Right lung (tissue), 5 donors: ENCODE results near the gene PROC. TPM values are rescaled to one million over a fixed set of nuclear protein-coding genes. Genes with fewer than 3 reads are reported as not detected.
"Not testable (repeated sequence)": the region's sequence is repeated elsewhere in the genome, so short reads cannot be mapped to it uniquely, and the experiment has no call there.

Experiments
- DNase-seq, 2 donors: peaks; one replicate each; pipeline ENCODE4 v3.0.0-alpha.2; 2013
- polyA plus RNA-seq, 5 donors: library from polyadenylated mRNA; unstranded; fragments of 120-200 nt; gene quantifications; one replicate each; pipeline versions ENCODE4 v1.2.1 to v1.2.3, GENCODE V29; 2013; ENCODE audit warnings: inconsistent platforms in 1 of 5, low replicate concordance in 1 of 5; ENCODE audit not compliant: insufficient read length in 5 of 5, insufficient read depth in 1 of 5

PROC gene
- polyA plus RNA-seq, 5 donors, result 2.2 to 6.0 (median 4.9) TPM

DNA sequence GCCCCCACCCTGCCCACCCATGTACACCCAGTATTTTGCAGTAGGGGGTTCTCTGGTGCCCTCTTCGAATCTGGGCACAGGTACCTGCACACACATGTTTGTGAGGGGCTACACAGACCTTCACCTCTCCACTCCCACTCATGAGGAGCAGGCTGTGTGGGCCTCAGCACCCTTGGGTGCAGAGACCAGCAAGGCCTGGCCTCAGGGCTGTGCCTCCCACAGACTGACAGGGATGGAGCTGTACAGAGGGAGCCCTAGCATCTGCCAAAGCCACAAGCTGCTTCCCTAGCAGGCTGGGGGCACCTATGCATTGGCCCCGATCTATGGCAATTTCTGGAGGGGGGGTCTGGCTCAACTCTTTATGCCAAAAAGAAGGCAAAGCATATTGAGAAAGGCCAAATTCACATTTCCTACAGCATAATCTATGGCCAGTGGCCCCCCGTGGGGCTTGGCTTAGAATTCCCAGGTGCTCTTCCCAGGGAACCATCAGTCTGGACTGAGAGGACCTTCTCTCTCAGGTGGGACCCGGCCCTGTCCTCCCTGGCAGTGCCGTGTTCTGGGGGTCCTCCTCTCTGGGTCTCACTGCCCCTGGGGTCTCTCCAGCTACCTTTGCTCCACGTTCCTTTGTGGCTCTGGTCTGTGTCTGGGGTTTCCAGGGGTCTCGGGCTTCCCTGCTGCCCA lies 9.3 kb downstream of the PROC start:
- no peak for DNase-seq

DNA sequence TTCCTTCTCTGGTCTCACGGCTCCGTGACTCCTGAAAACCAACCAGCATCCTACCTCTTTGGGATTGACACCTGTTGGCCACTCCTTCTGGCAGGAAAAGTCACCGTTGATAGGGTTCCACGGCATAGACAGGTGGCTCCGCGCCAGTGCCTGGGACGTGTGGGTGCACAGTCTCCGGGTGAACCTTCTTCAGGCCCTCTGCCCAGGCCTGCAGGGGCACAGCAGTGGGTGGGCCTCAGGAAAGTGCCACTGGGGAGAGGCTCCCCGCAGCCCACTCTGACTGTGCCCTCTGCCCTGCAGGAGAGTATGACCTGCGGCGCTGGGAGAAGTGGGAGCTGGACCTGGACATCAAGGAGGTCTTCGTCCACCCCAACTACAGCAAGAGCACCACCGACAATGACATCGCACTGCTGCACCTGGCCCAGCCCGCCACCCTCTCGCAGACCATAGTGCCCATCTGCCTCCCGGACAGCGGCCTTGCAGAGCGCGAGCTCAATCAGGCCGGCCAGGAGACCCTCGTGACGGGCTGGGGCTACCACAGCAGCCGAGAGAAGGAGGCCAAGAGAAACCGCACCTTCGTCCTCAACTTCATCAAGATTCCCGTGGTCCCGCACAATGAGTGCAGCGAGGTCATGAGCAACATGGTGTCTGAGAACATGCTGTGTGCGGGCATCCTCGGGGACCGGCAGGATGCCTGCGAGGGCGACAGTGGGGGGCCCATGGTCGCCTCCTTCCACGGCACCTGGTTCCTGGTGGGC lies 10.0 kb downstream of the PROC start:
- no peak for DNase-seq

DNA sequence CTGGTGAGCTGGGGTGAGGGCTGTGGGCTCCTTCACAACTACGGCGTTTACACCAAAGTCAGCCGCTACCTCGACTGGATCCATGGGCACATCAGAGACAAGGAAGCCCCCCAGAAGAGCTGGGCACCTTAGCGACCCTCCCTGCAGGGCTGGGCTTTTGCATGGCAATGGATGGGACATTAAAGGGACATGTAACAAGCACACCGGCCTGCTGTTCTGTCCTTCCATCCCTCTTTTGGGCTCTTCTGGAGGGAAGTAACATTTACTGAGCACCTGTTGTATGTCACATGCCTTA lies 10.5 kb downstream of the PROC start:
- no peak for DNase-seq

DNA sequence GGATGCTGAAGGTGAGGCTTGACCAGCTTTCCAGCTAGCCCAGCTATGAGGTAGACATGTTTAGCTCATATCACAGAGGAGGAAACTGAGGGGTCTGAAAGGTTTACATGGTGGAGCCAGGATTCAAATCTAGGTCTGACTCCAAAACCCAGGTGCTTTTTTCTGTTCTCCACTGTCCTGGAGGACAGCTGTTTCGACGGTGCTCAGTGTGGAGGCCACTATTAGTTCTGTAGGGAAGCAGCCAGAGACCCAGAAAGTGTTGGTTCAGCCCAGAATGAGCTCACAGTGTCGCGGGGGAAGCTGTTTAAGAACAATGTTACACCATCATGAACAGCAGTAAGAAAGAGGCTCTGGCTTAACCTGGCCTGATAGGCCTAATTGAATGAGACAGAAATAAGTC lies 11.1 kb downstream of the PROC start:
- no peak for DNase-seq

DNA sequence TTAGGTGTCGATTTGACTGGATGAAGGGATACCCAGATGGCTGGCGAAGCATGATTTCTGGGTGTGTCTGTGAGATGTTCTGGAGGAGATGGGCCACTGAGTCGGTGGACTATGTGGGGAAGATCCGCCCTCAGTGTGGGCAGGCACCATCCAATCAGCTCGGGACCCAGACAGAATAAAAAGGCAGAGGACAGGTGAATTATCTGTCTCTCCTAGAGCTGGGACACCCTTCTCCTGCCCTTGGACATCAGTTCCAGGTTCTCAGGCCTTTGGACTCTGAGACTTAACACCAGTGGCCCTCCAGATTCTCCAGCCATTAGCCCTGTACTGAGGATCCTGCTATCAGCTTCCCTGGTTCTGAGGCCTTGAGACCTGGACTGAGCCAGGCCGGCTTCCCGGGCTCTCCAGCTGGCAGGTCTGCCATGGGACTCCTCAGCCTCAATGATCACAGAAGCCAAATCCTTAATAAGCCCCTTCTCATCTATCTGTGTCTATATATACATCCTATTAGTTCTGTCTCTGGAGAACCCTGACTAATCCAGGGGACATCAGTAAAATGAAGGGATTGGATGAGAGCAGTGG lies 11.7 kb downstream of the PROC start:
- no peak for DNase-seq

DNA sequence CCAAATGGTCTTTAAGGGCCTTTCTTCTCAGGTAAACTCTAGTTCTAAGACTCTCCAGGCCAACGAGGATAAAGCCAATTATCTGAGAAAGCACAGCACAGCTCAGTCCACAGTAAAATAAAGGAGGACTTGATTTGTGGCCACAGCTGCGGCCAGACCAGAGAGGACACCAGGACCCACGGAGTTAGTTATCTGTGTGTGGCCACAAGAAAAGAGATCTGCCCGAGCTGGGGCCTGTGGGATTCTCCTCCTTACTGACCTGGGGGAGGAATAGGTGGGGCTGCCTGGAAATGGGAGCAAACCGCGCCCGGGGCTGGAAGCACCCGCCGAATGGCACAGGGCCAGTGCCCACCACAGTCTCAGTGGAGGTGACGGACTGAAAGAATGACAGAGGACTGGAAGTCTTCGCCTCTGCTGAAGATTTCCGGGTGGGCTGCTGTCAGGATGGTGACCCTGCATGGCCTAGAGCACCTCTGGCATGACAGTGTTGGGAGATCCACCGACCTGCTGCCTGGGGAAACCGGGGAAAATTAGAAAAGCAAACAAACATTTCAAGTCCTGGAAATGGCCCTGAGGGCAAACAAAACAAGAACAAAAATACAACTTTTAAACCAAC lies 13.3 kb downstream of the PROC start:
- DNase-seq, result no peak

DNA sequence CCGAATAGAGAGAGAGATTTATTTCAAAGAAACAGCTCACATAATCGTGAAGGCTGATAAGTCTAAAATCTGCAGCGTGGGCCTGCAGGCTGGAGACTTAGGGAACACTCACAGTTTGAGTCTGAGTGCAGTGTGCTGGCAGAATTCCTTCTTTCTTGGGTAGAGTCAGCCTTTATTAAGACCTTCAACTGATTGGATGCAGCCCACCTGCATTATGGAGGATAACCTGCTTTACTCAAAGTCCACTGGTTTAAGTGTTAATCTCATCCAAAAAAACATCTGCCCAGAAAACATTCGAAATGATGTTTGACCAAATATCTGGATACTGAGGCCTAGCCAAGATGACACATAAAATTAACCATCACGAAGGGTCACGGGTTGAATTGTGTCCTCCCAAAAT lies 16.3 kb downstream of the PROC start:
- DNase-seq, result no peak

DNA sequence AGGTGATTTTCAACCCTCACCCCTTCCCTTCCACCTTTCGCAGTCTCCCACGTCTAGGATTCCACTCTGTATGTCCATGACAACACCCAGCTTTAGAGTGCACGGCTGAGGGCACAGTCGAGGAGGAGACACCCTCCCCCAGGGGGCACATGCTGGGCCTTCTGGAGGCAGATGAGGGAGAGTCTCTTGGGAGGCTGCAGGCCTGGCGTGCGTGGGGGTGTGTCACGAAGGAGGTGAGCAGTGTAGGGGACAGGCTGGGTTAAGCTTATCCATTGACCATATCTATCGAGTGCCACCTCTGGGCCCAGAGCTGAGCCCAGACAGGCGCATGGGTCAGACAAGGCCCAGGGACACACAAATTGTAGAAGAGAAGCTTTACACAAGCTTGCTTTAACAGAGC lies 18.8 kb downstream of the PROC start:
- no peak for DNase-seq

DNA sequence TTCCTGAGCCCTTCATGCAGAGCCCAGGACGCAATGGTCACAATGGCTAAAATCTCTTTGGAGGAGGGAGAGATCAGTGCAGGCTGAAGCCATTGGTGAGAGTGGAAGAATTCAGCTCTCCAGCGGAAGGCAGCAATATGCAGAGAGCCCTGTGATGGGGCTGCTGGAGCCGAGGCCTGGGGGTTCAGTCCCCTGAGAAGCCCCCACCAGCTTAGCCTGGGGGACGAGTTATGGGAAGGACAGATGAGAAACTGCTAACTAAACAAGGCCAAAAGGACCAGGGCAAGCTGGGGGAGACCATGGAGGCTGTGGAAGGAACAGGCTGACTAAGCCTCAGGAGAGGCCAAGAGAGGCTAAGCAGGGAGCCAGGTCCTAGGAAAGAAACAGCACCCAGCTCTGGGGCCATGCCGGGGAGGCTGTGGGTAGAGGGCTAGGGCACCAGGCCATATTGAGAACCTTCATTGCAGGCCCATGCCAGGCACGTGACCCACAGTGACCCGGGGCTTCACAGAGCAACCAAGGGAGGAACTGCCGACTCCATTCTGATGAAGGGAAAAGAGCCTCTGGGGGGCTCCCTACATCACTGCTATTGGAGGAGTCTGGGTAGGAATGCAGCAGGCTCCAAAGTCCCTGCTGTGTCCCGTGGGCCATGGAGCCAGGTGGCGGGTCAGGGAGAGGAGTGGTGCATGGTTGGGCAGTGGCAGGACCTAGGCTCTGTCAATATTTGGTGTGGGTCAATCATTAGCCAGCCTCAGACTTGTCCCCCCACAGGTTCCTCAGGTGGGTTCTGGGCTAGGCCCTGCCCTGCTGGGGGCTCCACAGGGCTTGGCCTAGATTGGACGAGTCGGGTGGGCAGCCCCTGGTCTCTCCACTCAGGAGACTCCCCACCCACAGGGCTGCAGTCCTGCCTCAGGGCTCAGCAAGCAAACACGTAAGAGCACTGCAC lies 19.8 kb downstream of the PROC start:
- no peak for DNase-seq

DNA sequence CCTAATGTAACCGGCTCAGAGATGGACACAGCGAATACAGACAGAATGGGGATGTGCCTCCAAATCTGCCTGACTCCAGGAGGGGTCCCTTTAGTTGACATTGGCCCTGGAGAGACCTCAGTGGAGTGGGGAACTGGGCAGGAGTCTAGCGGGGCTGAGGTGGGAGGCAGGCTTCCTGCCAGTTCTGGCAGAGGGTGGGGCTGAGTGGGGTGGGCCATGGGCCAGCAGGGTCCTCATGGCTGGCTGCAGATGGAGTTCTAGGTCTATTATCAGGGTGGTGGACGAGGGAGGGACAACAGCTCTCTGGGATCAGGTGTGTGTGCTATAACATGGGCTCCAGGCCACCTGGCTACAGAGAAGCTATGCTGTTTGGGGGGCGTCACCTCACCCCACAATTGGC lies 21.1 kb downstream of the PROC start:
- DNase-seq, result no peak

DNA sequence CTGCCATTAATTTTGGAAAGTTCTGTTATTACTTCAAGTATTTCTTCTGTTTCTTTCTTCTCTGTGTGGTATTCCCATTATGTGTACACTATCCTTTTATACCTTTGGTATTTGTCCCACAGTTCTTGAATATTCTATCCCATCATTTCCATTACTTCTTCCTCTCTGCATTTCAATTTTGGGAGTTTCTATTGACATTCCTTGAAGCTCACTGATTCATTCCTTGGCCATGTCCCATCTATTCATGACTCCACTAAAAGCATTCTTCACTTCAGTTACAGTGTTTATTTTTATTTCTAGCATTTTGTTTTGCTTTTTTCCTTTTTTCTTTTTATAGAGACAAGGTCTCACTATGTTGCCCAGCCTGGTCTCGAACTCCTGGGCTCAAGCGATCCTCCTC lies 30.3 kb downstream of the PROC start:
- no peak for DNase-seq

DNA sequence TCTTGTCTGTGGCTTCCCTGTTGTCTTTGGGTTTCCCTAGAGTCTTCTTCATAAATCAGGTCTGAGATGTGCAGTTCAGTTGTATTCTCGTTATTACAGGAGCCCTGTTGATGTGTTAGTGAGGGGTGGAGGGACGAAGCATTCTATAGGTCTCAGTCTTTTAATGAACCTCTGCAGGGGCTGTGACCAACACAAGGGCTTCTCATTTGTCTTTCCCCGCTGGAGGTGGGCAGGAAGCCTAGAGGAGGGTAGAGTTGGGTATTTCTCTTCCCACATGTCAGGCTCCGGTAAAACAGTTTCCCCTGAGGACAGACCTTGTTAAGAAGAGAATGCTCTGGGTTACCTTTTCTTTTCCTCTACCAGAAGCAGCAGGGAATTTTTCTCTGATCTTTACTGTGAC lies 31.2 kb downstream of the PROC start:
- DNase-seq, result no peak

DNA sequence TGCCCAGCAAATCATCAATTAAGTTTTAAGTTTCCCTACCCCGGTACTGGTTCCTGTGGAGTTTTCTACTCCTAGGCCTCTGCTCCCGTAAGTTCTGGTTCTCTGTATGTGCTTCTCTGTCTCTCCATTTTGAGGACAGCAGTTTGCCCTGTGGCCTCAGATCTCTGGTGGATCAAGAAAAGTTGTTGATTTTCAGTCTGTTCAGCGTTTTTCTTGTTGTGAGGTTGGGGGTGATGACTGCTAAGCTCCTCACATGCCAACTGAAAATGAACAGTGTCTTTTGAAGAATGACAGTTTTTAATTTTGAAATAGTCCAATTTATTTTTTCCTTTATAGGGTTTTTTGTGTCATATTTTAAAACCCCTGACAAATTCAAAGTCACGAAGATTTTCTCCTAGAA lies 31.7 kb downstream of the PROC start:
- no peak for DNase-seq

DNA sequence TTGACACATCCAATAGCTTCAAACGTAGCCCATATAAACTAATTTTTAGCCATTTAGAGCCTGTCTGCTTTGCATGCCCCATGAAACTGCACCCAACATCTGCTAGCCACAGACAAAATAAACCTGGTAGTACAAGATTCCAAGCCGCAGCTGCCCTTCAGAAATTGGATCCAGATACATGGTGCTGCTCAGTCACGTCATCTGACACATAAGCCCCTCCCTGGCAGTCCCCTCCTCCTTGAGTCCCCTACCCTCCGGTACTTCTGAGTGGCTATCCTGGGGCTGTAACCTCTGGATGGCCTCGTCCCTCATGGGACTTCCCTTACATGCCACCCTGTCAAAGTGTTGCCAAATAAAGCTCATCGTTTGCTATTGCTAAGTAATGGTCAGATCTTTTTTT lies 33.8 kb downstream of the PROC start:
- DNase-seq, result no peak

DNA sequence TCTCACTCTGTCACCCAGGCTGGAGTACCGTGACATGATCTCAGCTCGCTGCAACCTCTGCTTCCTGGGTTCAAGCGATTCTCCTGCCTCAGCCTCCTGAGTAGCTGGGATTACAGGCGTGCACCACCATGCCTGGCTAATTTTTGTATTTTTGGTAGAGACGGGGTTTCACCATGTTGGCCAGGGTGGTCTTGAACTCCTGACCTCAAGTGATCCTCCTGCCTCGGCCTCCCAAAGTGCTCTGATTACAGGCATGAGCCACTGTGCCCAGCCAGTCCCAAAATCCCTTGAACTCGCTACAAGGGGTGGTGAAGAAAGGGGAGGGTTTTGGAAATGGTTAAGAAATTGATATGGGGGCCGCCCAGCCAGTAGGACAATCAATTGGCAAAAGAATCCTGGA lies 34.2 kb downstream of the PROC start:
- DNase-seq, result not testable (repeated sequence)

DNA sequence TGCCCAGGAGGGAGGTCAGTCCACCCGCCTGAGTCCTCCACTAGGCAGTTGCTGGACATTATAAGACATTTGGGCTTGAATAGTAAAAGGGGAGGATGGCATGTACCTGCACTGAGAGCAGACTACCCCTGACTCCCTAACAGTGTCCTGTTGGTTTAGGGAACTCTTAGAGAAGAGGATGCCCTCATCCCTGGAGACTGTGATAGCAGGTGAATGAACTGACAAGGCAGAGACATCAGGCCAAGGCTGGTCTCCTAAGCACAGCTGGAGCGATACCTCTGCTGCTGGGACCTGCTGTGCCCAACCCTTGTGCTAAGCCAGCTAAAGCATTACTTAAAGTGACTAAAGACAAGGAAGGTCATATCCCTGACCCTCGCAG lies 34.8 kb downstream of the PROC start:
- no peak for DNase-seq

DNA sequence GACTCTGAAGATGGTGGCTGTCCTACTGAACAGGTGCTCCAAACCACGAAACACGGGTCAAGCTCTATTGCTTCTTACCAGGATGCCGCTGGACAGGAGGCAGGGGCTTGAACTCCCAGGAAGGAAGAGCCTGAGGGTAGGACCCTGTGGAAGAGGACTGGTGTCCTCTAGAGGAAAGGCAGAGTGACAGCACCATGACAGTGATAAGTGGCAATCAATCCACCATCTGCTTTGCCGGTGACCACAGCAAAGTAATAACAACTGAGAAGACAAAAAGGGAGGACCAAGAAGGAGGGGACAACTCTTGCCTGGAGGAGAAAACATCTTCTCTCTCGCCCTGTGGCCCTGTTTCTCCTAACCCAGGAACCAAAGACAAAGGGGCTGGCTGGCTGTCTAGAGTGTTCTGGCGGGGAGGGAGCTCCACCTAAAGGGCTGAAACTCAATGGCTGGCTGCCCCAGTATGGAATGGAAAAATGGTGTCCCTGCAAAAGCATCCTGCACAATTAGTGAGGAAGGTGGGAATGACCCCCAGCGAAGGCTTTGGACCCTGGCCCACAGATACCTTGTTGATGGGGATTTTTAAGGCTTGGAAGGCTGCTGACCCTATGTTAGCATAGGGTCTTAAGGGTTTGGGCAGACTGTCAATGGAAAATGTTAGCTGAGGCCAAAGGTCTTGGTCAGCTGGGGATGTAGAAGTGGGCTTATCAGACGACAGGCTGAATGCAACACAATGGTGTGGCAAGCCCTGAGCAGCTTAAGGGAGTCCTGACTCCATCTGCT lies 35.4 kb downstream of the PROC start:
- DNase-seq, result no peak

DNA sequence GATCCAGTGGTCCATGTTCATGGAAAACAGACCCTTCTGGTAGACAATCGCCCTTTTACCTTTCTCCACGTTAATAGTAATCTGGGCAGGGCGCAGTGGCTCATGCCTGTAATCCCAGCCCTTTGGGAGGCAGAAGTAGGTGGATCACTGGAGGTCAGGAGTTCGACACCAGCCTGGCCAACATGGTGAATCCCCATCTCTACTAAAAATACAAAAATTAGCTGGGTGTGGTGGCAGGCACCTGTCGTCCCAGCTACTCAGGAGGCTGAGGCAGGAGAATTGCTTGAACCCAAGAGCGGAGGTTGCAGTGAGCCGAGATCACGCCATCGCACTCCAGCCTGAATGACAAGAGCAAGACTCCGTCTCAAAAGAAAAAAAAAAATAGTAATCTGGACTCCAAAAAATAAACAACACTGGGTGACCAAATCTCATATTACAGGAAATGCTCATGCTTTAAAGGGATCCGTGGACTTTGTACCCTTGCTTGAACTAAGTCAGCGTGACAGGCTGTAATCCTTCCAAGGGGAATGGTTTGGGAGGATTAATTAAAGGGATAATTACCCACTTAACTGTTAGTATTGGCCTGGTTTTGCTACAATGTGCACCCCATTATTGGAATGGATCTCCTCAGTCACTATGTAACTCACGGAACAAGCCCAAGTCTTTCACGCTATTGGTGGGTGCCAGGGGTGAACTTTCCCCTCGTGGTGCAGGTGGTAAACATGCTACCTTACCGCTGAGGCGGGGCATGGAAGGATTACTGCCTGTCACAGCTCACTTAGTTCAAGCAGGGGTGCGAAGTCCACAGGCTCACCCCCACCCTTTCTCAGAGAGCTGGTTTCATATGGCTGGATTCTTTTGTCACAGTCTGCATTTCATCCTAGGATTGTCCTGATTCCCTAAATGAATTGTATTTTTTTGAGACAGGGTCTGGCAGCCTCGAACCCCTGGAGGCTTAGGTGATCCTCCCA lies 36.7 kb downstream of the PROC start:
- DNase-seq, result no peak

DNA sequence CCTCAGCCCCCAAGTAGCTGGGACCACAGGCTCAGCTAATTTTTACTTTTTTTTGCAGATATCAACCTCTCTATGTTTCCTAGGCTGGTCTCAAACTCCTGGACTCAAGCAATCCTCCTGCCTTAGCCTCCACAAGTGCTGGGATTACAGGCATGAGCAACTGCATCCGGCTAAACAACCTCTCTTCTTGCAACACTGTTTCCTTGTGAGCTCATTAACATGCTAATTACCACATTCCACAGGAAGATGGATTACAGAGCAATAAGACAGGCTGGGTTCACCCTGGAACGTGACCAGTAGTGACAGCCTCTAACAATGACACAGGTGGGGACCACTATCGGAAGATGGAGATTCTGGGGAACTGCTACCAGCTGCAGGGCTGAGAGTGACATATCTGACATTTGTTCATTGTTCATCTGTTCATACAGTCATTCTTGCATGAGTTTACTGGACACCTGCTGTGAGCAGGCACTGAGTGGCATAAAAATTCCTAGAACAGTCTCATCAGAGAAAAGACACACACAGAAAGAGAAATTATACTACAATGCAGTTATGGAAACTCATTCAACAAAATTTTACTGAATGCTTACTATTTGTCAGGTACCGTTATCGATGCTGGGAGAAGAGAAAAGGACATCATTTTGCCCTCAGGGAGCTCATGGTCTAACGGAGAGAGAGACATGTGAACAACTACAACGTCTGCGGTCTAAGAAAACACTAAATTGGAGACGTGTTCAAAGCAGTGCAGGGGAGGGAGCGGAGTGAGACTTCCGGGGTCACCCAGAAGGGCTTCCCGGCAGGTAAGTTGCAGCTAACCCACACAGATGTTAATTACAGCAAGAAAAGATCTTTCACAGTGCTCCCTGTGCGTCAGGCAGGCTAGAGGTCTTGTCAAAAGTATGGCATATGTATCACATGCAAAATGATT lies 37.6 kb downstream of the PROC start:
- no peak for DNase-seq
